ENCODE measurements around the gene DLGAP1. TPM values are rescaled to one million over a fixed set of nuclear protein-coding genes. Genes with fewer than 3 reads are reported as not detected.

Gene DLGAP1
- total RNA-seq, 3 donors from 2014 or later (not counting 1 experiment from before 2014, with no cell fraction given): not detected

DNA sequence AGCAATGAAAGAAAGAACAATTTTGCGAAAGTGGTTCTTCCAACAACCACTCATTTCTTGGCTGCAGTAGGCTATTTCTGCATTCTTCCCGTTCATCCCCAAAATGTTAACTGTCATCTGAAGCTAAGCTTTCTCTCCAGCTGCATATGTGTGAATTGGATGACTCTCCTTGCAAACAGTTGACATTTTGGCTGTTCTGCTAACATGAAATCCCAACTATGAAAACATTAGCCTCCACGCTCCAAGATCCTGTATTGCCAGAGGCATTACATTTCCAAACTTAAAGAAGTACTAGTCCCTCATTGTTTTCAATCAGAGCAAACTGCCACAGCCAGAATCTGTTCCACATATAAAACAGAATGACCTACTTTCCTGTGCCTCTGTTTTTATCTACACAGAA is 916.7 kb downstream of the DLGAP1 start:
- ATAC-seq: no peak

GRCh38 chr18:3530807-3531206 is 924.3 kb downstream of the DLGAP1 start:
- H3K4me1 ChIP-seq (ENCODE audit: control insufficient read depth, insufficient read depth, low read length): peaks cover 8% of the 10 kb centered on the region
- ATAC-seq (no peak), DNase-seq (no peak)
- Mint-ChIP-seq H3K4me3 (no peak overlapping the region), H3K27me3 (ENCODE audit: low read depth in 2 of 2) (no peaks in the 10 kb centered on the region), H3K36me3 (no peaks in the 10 kb centered on the region), H3K27ac (no peak overlapping the region), H3K4me1 (peaks cover 11 to 12% of the 10 kb centered on the region in 2 donors), H3K9me3 (no peaks in the 10 kb centered on the region)
- no peaks in the 10 kb centered on the region for H3K36me3 ChIP-seq (ENCODE audit: control insufficient read depth, insufficient read depth, low read length)
- H3K4me3 ChIP-seq (ENCODE audit: low read length): no peak overlapping the region
- no peaks in the 10 kb centered on the region for H3K27me3 ChIP-seq (ENCODE audit: control insufficient read depth, insufficient read depth, low read length)
- TF ChIP-seq, protein P1, sequence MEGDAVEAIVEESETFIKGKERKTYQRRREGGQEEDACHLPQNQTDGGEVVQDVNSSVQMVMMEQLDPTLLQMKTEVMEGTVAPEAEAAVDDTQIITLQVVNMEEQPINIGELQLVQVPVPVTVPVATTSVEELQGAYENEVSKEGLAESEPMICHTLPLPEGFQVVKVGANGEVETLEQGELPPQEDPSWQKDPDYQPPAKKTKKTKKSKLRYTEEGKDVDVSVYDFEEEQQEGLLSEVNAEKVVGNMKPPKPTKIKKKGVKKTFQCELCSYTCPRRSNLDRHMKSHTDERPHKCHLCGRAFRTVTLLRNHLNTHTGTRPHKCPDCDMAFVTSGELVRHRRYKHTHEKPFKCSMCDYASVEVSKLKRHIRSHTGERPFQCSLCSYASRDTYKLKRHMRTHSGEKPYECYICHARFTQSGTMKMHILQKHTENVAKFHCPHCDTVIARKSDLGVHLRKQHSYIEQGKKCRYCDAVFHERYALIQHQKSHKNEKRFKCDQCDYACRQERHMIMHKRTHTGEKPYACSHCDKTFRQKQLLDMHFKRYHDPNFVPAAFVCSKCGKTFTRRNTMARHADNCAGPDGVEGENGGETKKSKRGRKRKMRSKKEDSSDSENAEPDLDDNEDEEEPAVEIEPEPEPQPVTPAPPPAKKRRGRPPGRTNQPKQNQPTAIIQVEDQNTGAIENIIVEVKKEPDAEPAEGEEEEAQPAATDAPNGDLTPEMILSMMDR (IDR thresholded peaks at IDR 0.05): no peak
- no peaks in the 10 kb centered on the region for H3K9me3 ChIP-seq (ENCODE audit: control insufficient read depth, insufficient read depth, low read length)
- 97% methylated on average over 5 of the region's 5 CpGs for WGBS (ENCODE audit: insufficient coverage)
- no peak overlapping the region for H3K27ac ChIP-seq (ENCODE audit: low read length)
- intact Hi-C loops (cut with micrococcal nuclease): no loop called here

More for the DNA sequence above, 916.7 kb downstream of the DLGAP1 start:
- H3K4me3 Mint-ChIP-seq: no peak overlapping the region
- H3K9me3 Mint-ChIP-seq: no peaks in the 10 kb centered on the region
- no peak for DNase-seq
- Histone ChIP-seq H3K36me3 (ENCODE audit: control insufficient read depth, insufficient read depth, low read length) (no peaks in the 10 kb centered on the region), H3K4me1 (ENCODE audit: control insufficient read depth, insufficient read depth, low read length) (no peaks in the 10 kb centered on the region), H3K9me3 (ENCODE audit: control insufficient read depth, insufficient read depth, low read length) (no peaks in the 10 kb centered on the region), H3K27ac (ENCODE audit: low read length) (no peak overlapping the region), H3K27me3 (ENCODE audit: control insufficient read depth, insufficient read depth, low read length) (no peaks in the 10 kb centered on the region), H3K4me3 (ENCODE audit: low read length) (no peak overlapping the region)
- no peak overlapping the region for H3K27ac Mint-ChIP-seq
- WGBS (ENCODE audit: insufficient coverage): 100% methylated on average over 3 of the region's 3 CpGs
- no peaks in the 10 kb centered on the region for H3K36me3 Mint-ChIP-seq
- TF ChIP-seq, protein P1 (IDR thresholded peaks at IDR 0.05): no peak
- H3K27me3 Mint-ChIP-seq (ENCODE audit: low read depth in 2 of 2): peaks cover 3 to 24% of the 10 kb centered on the region in 2 donors
- no peaks in the 10 kb centered on the region for H3K4me1 Mint-ChIP-seq
- intact Hi-C loops (cut with micrococcal nuclease): no loop called here

DNA sequence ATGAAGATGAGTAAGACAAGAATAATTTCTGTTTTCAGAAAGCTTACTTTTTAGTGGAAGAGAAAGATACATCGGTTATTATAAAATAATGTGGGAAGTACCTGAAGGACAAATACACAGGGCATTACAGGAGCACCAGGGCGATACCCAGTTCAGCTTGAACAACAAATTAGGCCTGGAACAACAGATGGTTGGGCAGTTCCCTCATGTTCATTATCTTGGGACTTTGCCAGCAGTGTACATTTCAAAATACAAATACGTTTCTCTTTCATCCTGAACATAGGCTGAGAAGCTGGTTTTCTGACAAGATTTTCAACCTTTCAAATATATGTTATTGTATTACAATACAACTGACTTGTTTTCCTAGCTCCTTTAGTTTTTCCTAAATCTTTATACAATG is 925.5 kb downstream of the DLGAP1 start:
- no peaks in the 10 kb centered on the region for H3K36me3 ChIP-seq (ENCODE audit: control insufficient read depth, insufficient read depth, low read length)
- peaks cover 12% of the 10 kb centered on the region for H3K4me1 ChIP-seq (ENCODE audit: control insufficient read depth, insufficient read depth, low read length)
- 66% methylated on average over 2 of the region's 3 CpGs for WGBS (ENCODE audit: insufficient coverage)
- Mint-ChIP-seq H3K27ac (no peak overlapping the region), H3K36me3 (no peaks in the 10 kb centered on the region), H3K4me1 (peaks cover 15 to 16% of the 10 kb centered on the region in 2 donors), H3K9me3 (no peaks in the 10 kb centered on the region), H3K27me3 (ENCODE audit: low read depth in 2 of 2) (no peaks in the 10 kb centered on the region), H3K4me3 (no peak overlapping the region)
- TF ChIP-seq, protein P1 (IDR thresholded peaks at IDR 0.05): no peak
- no peak overlapping the region for H3K4me3 ChIP-seq (ENCODE audit: low read length)
- intact Hi-C loops (cut with micrococcal nuclease): no loop called here
- no peaks in the 10 kb centered on the region for H3K27me3 ChIP-seq (ENCODE audit: control insufficient read depth, insufficient read depth, low read length)
- H3K9me3 ChIP-seq (ENCODE audit: control insufficient read depth, insufficient read depth, low read length): no peaks in the 10 kb centered on the region
- no peak overlapping the region for H3K27ac ChIP-seq (ENCODE audit: low read length)
- DNase-seq (no peak), ATAC-seq (no peak)

DNA sequence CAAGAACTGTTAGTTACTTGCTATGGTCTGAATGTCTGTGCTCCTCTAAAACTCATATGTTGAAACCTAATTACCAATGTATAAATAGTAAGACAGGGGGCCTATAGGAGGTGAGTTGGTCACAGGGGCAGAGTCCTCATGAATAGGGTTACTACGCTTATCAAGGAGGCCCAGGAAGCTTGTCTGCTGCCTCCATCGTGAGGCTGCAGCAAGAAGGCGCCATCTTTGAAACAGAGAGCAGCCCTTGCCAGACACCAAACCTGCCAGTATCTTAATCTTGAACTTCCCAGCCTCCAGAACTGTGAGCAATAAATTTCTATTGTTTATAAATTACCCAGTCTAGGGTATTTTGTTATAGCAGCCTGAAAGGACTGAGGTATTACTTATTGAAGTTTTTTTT is 926.0 kb downstream of the DLGAP1 start:
- Mint-ChIP-seq H3K4me1 (peaks cover 15 to 16% of the 10 kb centered on the region in 2 donors), H3K27me3 (ENCODE audit: low read depth in 2 of 2) (no peaks in the 10 kb centered on the region), H3K36me3 (no peaks in the 10 kb centered on the region), H3K27ac (no peak overlapping the region), H3K9me3 (no peaks in the 10 kb centered on the region), H3K4me3 (no peak overlapping the region)
- WGBS (ENCODE audit: insufficient coverage): 90% methylated on average over 3 of the region's 3 CpGs
- TF ChIP-seq, protein P1 (IDR thresholded peaks at IDR 0.05): no peak
- Histone ChIP-seq H3K27me3 (ENCODE audit: control insufficient read depth, insufficient read depth, low read length) (no peaks in the 10 kb centered on the region), H3K27ac (ENCODE audit: low read length) (no peak overlapping the region), H3K9me3 (ENCODE audit: control insufficient read depth, insufficient read depth, low read length) (no peaks in the 10 kb centered on the region), H3K4me3 (ENCODE audit: low read length) (no peak overlapping the region), H3K36me3 (ENCODE audit: control insufficient read depth, insufficient read depth, low read length) (no peaks in the 10 kb centered on the region), H3K4me1 (ENCODE audit: control insufficient read depth, insufficient read depth, low read length) (peaks cover 12% of the 10 kb centered on the region)
- intact Hi-C loops (cut with micrococcal nuclease): no loop called here
- DNase-seq (no peak), ATAC-seq (no peak)
